GM12865 (cell line): ENCODE results near the gene PDE11A.

Source experiments
- DNase-seq: peaks from one replicate; pipeline ENCODE4 v3.0.0; 2010; ENCODE audit warnings: low read depth
- H3K4me3 ChIP-seq: 2 replicates; pipeline ENCODE4 v1.5.1; 2011; ENCODE audit warnings: mild to moderate bottlenecking, low read depth, low read length, control low read depth
- TF ChIP-seq, protein P1 (sequence below): IDR thresholded peaks from 2 replicates; pipeline ENCODE4 v1.5.1; 2011; ENCODE audit warnings: low read length, control low read depth, low read depth, inconsistent platforms; ENCODE audit not compliant: insufficient read depth; ENCODE audit errors: missing control alignments

The PDE11A gene

DNA sequence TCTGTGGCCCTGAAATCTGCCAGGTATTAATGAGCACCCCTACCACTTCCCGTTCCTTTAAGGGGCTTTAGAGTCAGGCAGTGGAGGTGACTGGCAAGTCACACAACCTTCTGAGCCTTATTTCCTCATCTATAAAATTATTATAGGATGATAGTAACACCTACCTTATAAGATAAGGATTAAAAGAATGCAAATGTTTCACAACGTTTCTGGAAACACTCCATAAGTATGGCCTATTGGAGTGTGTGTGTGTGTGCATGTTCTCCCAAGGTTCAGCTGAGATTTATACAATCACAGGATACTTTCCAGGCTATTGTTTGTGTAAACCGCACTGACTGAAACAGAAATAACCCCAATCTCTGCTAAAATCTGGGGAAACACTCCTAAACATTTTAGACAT, 176.0 kb downstream of the PDE11A start:
- no peak for DNase-seq
- H3K4me3 ChIP-seq: no peak overlapping the region
- TF ChIP-seq, protein P1, sequence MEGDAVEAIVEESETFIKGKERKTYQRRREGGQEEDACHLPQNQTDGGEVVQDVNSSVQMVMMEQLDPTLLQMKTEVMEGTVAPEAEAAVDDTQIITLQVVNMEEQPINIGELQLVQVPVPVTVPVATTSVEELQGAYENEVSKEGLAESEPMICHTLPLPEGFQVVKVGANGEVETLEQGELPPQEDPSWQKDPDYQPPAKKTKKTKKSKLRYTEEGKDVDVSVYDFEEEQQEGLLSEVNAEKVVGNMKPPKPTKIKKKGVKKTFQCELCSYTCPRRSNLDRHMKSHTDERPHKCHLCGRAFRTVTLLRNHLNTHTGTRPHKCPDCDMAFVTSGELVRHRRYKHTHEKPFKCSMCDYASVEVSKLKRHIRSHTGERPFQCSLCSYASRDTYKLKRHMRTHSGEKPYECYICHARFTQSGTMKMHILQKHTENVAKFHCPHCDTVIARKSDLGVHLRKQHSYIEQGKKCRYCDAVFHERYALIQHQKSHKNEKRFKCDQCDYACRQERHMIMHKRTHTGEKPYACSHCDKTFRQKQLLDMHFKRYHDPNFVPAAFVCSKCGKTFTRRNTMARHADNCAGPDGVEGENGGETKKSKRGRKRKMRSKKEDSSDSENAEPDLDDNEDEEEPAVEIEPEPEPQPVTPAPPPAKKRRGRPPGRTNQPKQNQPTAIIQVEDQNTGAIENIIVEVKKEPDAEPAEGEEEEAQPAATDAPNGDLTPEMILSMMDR: no peak

DNA sequence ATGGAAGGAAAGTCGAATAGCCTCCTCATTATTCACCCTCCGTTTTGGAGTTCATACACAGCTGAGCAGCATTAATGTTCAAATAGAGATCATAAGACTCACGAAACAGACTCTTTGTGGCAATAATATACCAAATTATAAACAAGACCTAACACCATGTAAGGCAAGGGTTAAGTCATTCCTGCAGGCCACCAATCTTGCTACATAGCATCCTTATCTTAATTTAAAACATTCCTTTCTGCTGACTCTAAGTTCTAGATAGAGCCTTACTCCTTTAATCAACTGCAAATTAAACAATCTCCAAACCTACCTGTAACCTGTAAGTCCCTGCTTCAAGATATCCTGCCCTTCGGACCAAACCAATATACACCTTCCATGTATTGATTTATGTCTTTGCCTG, 178.0 kb downstream of the PDE11A start:
- no peak overlapping the region for H3K4me3 ChIP-seq
- TF ChIP-seq, protein P1: no peak
- DNase-seq: no peak

DNA sequence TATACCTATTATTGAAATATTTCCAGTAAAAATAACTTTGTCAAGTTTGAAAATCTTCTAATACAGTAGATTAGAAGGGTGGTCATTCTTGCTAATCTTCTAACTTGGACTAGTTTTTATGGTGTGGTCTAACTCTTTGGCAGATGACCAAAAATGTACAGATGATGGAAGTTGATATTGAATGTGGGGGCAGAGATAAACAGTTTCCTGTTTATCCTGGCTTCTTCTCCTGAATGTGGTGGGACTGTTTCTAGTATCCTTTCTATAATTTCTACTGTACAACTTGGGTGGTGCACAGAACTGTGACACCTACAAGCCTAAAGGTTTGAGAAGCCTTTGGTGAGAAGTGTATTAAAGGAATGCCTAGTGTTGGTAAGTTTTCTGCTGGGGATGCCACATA, 178.7 kb downstream of the PDE11A start:
- DNase-seq: no peak

DNA sequence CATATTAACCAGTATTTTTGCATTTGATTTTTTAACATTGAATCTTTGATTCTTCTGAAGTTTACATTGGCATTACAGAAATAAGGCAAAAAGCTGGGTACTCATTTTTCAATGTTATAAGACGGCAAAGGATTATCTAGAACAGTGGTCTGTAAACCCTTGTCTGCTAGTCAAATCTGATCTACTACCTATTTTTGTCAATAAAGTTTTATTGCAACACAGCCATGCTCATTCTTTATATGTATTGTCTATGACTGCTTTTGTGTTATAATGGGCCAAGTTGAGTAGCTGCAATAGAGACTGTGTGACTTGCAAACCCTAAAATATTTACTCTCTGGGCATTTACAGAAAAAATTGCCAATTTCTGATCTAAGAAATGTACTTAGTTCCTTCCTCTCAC, 181.0 kb downstream of the PDE11A start:
- no peak for DNase-seq
- TF ChIP-seq, protein P1: no peak
- no peak overlapping the region for H3K4me3 ChIP-seq

More for the DNA sequence above, 178.7 kb downstream of the PDE11A start:
- no peak overlapping the region for H3K4me3 ChIP-seq
- TF ChIP-seq, protein P1: no peak

DNA sequence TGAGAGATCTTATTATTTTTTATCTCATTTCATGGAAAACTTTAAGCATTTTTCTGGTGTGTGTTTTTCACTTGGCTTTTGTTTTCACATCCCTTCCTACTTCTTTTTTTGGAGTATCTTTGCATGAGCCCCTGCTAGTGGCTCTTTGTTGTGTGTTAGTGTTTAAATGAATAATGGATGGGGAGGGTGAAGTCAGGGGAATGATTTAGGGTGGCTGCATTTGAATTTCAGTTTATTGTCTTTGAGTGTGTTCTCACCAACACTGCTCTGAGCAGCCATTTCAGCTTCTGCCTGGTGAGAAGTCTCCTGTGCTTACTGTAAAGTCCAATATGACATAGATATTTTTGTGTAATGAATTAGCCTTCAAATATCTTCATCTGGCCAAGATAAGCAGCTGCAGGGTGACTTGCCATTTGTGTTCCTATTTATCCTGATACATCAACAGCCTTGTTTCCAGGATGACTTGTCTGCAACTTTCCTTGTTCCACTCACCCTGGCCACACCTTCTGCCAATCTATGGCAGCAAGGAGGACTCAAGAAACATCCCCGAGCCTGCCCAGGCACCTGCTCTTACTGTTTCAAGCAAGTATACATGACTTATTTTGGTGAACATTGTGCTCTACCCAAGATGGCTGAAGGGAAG, 182.6 kb downstream of the PDE11A start:
- no peak for DNase-seq
- H3K4me3 ChIP-seq: no peak overlapping the region
- TF ChIP-seq, protein P1: no peak

DNA sequence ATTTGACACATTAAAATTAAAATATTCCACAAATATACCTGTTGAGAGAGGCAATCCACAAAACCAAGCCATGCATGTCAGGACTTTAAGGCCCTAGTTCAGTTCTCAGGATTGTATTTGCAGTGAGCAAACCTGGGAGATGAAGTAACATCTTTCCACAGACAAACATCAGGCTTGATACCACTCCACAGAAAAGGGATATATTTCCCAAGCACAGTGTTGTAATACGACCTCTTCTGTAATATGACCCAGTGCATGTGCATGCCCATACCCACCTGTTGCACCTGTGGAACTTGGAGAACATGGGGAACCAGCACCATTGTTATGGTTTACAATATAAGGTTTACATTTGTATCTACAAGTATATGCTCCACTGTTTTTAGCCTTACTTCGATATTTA, 184.0 kb downstream of the PDE11A start:
- H3K4me3 ChIP-seq: no peak overlapping the region
- TF ChIP-seq, protein P1: no peak
- no peak for DNase-seq

DNA sequence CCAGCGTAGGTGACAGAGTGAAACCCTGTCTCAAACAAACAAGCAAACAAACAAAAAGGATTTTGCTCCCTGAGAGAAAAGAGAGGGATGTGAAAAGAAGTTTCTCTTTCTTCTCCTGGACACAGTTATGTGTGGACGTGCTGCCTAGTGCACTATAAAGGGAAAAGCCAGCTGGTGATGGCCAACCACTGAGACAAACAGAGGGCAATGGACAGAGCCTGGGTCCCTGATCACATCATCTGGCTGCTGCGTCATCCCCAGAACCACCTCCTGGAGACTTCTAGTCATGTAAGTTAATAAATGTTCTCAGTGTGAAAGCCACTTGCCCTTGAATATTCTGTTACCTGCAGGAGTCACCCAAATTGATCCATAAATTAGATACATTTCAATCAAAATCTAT, 184.9 kb downstream of the PDE11A start:
- DNase-seq: no peak
- no peak overlapping the region for H3K4me3 ChIP-seq
- TF ChIP-seq, protein P1: no peak
